Aortic smooth muscle cell (primary cell): Measurements from ENCODE around the gene DNAJB9. TPM values are rescaled to one million over a fixed set of nuclear protein-coding genes. Genes with fewer than 3 reads are reported as not detected.

Experiments used
- total RNA-seq: library from RNA; depleted of rRNA; stranded (reverse); fragments of >200 nt; gene quantifications from 2 replicates; pipeline ENCODE4 v1.2.3, GENCODE V29; 2014

Gene DNAJB9
- total RNA-seq: 32.8 and 44.7 TPM in 2 replicates

GRCh38 chr7:108569381-108570145, at the start of gene DNAJB9, which contains the start of gene THAP5:
TSS of gene DNAJB9 (plus strand) at chr7:108569874. CDS start at chr7:108571727, 1,853 bp downstream.
TSS of gene THAP5 (minus strand) at chr7:108569706. CDS start at chr7:108569569, 137 bp downstream.

GRCh38 chr7:108525985-108526767, 43.5 kb upstream of the DNAJB9 start, which contains the start of gene PNPLA8:
TSS of gene PNPLA8 (minus strand) at chr7:108526135. CDS start at chr7:108515491, 10,644 bp downstream.

Other genes with a start within 250 kb of the DNAJB9 start
- gene NRCAM, start 113.4 kb upstream of the DNAJB9 start, total RNA-seq: 1.6 and 2.5 TPM in 2 replicates
- gene PNPLA8, start 43.7 kb upstream of the DNAJB9 start, total RNA-seq: 33.7 and 34.2 TPM in 2 replicates
- gene THAP5, start 168 bp upstream of the DNAJB9 start, total RNA-seq: 22.5 and 26.2 TPM in 2 replicates